HG02763 (cell line): ENCODE data around the gene ATP2B2.

ENCODE experiments used
- ATAC-seq: cut with Tn5 transposase; IDR thresholded peaks from one replicate; pipeline ENCODE4 v1.9.1; 2021; ENCODE audit warnings: mild to moderate bottlenecking, moderate library complexity; ENCODE audit not compliant: unreplicated experiment

Gene ATP2B2

GRCh38 chr3:10350324-10350985 is 154.9 kb downstream of the ATP2B2 start:
- no peak for ATAC-seq

- ATAC-seq, result no peak
Observed at GRCh38 chr3:10349801-10350200, 155.6 kb downstream of the ATP2B2 start.

- no peak for ATAC-seq
Observed at GRCh38 chr3:10348404-10348721, 157.0 kb downstream of the ATP2B2 start.

DNA sequence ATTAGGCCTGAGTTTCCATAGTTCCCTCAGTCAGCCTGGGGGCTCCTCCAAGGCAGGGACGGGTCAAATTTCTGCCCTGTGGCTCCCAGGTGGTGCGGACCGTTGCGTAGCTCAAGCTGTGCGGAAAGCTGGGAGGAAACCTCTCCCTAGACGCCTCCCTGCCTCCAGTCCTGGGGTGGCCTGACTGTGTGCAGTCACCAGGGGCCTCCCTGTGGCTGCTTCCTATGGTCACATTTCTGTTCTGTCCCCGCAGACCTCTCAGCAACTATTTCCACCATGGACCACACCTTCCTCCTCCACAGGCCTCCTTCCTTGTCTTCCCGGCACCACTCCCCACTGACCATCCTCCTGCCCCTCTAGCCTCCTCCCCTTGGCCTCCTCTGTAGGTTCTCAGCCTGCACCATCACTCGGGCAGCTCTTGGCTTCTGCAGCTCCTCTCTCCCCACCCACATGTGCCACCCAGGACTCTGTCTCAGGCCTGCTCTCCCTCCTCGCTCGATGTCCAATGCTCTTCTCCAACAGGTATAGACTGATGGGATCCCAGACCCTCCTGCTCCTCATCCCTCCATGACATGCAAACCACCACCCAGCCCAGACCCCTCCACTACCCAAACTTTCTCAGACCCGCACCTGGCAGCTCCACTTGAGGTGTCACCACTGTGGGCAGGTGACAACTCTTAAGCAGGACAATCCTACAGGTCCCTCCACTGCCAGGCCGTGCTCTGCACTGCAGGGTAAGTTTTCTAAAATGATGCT is 157.6 kb downstream of the ATP2B2 start:
- ATAC-seq, result no peak

DNA sequence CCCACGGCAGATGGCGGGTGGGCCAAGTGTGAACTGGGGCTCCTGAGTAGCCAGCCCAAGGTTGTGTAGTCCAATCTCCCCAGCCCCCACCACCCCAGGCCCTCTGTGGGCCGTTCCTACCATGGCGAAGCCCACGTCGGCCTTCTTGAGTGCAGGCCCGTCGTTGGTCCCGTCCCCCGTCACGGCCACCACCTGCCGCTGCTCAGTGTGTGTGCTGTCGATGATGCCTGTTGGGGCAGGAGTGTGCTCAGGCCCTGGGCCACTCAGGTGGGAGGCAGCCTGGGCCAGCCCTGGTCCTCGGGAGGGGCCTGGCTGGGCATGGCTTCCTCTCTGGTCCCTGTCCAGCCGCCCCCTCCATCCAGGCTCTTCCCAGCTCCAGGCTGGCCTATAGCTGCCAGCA is 159.5 kb downstream of the ATP2B2 start:
- no peak for ATAC-seq

GRCh38 chr3:10344944-10345575 is 160.3 kb downstream of the ATP2B2 start:
- ATAC-seq, result no peak

GRCh38 chr3:10344147-10344943 is 161.0 kb downstream of the ATP2B2 start:
- ATAC-seq, result no peak

DNA sequence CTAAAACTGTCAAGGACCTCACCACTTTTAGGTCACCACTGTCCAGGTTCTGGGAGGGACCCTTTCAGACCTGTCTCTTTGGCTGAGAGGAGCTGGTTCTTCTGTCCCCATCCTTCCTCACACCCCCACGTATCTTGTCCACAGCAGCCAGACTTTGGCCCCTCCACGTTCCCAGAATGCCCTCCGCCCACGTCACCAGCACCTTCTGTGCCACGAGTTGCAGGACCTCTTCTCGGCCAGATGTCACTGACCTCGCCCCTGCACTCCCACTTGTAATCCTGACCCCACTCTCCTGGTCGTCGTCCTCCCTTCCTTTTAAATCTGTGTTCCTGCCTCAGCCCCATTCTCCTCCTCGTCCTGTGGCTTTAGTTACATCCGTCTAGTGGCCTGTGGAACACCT is 161.9 kb downstream of the ATP2B2 start:
- no peak for ATAC-seq

DNA sequence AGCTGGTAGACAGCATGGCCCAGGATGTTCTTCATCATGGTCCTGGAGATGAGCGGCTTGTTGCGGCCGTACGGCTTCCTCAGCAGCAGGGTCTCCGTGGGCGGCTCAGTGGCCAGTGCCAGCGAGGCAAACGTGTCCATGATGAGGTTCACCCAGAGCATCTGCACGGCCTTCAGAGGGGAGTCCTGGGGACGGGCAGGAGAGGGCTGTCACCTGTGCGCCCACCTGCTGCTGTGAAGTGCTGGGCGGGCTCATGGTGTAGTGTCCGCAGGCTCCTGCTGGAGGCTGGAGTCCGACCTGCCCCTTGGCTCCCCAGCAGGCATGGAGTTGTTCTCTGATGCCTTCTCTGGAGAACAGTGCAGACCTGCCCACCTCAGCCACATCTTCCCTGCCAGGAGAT is 162.6 kb downstream of the ATP2B2 start:
- ATAC-seq, result no peak

DNA sequence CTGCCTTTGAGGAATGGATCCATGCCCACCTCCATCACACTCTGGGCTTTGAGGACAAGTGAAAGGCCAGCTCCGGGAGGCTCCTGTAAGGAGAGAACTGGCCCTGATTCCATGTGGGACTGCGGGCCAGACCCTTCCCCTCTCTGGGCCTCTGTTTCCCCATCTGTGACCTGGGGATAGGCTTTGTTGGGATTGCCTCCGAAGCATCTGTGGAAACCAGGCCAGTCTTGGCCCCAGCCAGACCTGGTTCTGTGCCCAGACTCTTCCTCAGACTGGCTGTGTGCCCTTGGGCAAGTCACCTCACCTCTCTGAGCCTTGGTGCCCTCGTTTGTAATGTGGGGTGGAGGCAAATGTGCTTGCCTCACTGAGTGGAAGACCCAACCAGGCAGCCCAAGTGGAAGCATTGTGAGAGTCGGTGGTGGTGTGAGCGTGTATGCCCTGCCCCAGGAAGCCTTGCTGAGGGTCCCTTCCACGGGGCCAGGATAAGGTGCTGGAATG is 163.4 kb downstream of the ATP2B2 start:
- ATAC-seq, result no peak

GRCh38 chr3:10340476-10340875 is 164.9 kb downstream of the ATP2B2 start:
- ATAC-seq, result no peak

GRCh38 chr3:10340046-10340445 is 165.3 kb downstream of the ATP2B2 start:
- no peak for ATAC-seq

- ATAC-seq, result no peak
Observed at GRCh38 chr3:10339376-10339955, 165.9 kb downstream of the ATP2B2 start.

GRCh38 chr3:10338591-10339353 is 166.6 kb downstream of the ATP2B2 start:
- ATAC-seq, result no peak

GRCh38 chr3:10338164-10338470 is 167.3 kb downstream of the ATP2B2 start:
- no peak for ATAC-seq

DNA sequence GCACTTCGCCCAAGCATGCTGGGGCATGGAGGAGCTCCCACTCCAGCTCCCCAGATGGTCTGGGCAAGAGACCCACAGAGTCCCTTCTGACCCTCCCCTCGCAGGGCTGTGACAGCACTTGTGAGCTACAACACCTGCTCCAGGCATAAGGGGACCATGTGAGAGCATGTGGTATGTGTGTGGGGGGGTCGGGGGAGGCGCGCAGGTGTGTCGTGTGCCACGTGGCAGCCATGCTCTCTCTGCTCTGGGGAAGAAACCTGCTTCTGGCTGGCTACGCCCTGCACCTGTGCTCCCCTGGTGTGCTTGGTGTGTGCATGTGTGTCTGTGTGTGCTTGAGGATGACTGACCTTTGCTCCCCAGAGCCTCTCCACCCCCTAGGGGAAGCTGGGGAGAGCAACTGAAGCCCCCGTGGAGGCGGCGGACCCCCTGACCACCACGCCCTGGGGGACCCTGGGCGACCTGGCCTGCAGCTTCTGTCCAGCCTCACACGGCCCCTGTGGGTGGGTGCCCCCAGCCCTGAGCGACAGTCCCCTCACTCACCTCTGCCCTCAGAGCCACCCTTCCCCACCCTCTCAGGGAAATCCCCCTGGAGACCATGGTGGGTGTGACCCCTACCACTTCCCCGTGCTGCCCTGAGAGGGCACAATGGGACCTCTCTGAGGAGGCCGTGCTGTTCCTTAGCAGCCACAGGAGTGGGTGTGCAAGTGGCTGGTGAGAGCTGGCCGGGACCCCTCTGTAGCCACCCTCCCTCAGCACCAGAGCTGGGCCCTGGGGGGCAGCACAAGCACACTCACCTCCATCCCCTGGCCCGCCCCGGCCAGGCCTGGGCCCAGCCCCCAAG is 167.8 kb downstream of the ATP2B2 start:
- no peak for ATAC-seq

GRCh38 chr3:10336761-10337160 is 168.6 kb downstream of the ATP2B2 start:
- ATAC-seq, result no peak

DNA sequence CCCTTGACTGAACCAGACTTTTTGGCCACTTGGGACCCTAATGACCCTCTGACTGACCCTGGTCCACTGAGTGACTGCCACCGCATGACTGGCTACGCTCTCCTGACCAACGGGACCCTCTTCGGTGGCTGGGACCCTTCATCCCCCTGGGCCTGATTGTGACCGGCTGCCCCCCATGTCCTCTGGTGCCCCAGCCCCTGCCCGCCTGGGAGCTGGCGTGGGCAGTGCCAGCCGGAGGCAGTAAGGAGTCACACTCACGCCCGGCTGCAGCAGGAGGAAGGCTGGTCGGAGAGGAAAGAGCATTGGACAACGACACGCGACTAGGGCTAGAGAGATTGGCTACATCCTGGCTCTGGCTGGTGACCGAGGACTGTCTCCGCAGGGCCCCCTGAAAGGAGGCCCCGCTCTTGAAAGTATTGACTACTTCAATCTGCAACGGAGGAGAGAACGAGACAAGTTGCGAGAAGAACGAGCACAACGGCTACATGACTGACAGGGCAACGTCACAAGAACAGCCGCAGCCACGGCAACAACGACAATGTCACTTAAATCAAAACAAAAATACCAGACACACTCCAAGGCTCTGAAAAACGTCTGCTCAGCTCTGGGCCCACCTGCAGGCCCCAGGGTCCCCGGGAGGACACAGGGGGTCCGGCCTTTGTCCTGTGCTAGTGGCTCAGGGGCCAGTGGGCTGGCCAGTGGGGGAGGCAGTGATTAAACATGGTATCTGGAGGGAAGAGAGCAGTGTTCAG is 169.3 kb downstream of the ATP2B2 start:
- no peak for ATAC-seq
